HG02623 (cell line): ENCODE data around the gene PRKAG2.
"Not testable (repeated sequence)": the region's sequence is repeated elsewhere in the genome, so short reads cannot be mapped to it uniquely, and the experiment has no call there.

Experiments used
- ATAC-seq: cut with Tn5 transposase; IDR thresholded peaks from one replicate; pipeline ENCODE4 v1.9.1; 2021; ENCODE audit warnings: moderate library complexity; ENCODE audit not compliant: unreplicated experiment

The PRKAG2 gene

DNA sequence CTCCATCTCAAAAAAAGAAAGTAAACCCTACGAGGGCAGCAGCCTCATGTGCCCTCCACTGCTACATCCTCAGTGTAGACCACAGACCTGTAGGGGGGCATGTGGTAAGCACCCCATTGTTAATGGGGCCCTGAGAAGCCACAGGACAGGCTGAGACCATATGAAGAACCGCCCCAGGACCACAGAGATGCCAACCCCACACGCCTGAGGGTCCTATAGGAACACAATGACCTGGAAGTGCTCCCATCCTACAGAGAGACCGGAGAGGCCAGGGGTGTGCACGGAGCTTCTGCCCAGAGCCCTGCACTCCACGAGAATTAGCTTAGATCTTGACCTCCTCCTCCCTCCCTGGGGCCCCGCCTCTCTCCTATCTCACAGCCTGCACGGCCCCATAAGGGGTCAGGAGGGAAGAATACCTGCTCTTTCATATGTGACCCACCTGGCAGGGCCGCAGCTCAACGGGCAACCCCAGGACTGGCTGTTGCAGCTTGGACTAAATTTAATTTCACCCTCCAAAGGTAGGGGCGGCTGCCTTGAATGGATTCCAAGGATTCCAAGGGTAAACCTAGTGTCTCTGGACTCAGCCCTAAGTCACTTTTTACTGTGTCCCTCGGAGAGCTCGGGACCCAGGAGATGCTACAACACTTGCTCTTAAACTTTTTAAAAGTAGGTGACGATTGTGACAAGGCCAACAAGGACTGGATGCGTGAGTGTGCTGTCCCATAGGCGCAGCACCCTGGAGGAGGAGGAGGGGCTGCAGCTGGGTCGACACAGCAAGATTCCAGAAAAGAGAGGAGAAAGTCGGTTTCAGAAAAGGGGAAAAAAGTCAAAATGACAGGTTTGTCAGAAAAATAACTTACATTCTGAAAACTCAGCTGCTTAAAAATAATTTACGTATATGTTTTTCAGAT is 24.2 kb downstream of the PRKAG2 start:
- ATAC-seq = no peak

GRCh38 chr7:151851782-151852181 is 25.1 kb downstream of the PRKAG2 start:
- ATAC-seq = no peak

GRCh38 chr7:151851145-151851751 is 25.7 kb downstream of the PRKAG2 start:
- no peak for ATAC-seq

- ATAC-seq = no peak
Observed at GRCh38 chr7:151850491-151851124, 26.3 kb downstream of the PRKAG2 start.

- ATAC-seq = no peak
Observed at GRCh38 chr7:151849879-151850260, 27.0 kb downstream of the PRKAG2 start.

DNA sequence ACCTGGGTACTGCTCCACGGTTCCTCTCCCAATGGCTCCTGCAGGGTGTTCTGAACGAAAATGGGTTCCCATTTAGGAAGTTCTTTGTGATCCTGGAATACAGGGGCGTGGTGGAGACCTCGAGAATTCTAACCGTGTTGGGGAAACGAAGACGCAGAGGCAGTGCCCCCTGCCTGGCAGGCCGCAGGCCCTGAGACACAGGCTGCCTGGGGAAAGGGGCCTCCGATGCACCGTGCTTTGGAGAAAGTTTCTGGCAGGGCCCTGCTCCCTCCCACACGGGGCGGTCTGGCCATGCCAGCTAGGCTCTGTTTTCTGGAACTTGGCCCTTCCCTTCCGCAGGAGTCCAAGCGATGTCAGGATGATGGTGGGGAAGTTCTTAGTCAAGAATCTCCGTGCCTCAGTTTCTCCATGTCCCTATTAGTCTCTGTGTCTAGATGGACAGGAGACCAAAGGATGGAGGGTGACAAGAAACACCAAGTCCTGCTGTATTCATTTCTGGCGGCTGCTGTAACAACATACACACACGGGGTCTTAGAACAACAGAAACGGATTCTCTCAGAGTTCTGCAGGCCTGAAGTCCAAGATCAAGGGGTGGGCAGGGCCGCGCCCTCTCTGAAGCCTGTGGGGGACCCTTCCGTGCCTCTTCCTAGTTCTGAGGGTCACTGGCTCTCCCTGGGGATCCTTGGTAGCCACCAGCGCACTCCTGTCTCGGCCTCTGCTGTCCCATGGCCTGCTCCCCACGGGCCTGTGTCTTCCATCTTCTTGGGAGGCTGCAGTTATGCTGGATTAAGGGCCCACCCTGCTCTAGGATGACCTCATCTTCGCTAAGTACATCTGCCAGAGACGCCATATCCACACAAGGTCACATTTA is 27.7 kb downstream of the PRKAG2 start:
- no peak for ATAC-seq

- ATAC-seq = no peak
Observed at GRCh38 chr7:151847681-151848081, 29.2 kb downstream of the PRKAG2 start.

- ATAC-seq = no peak
Observed at GRCh38 chr7:151847136-151847535, 29.8 kb downstream of the PRKAG2 start.

DNA sequence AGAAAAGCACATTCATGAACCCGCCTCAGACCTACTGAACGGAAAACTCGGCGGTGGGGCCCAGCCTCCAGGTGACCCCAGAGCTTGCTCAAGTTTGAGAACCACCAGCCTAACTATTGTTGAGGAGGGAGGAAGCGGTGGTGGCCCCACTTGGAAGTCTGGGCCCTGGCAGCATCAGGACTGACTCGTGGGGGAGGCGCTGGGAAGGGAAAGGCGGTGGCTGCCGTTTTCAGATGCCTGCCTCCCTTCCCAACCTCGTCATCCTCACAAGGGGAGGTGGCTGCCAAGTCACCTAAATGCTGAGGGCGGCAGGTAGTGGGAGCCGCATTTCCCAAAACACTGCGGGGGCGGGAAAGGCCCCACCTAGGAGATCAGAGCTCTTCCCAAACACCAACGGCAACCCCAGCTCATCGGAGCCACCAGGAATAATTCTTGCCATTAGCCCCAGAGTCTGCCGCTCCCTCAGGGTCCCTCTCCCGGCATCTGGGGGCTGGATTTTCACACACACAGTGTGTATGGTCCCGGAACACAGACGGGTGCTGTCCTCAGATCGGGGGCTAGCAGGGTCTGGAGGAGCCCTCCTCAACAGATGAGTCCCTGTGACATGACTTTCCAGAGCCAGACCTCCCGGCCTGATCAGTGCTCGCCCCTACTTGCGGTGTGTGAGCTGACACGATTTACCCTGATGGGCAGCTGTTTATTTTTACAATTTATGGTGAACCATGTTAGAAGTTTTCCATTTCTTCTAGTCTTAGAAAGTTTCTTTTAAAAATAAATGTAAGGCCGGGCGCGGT is 31.3 kb downstream of the PRKAG2 start:
- no peak for ATAC-seq

DNA sequence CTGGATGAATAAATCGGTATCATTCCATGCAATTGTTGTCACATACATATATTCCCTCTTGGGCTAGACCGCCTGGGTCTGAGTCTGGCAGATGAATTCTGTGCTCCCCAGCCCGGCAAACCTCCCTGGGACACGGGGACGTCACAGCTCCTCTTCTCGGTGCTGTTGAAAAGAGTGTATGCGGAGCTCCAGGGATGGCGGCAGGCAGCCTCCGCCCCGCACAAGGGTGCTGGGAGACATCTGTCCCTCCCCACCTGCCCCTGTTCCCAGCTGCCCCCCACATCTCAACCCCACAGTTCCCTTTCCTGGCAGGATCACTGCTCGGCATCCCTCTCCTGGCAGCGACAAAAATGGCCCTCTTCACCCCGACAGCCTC is 32.1 kb downstream of the PRKAG2 start:
- ATAC-seq = no peak

DNA sequence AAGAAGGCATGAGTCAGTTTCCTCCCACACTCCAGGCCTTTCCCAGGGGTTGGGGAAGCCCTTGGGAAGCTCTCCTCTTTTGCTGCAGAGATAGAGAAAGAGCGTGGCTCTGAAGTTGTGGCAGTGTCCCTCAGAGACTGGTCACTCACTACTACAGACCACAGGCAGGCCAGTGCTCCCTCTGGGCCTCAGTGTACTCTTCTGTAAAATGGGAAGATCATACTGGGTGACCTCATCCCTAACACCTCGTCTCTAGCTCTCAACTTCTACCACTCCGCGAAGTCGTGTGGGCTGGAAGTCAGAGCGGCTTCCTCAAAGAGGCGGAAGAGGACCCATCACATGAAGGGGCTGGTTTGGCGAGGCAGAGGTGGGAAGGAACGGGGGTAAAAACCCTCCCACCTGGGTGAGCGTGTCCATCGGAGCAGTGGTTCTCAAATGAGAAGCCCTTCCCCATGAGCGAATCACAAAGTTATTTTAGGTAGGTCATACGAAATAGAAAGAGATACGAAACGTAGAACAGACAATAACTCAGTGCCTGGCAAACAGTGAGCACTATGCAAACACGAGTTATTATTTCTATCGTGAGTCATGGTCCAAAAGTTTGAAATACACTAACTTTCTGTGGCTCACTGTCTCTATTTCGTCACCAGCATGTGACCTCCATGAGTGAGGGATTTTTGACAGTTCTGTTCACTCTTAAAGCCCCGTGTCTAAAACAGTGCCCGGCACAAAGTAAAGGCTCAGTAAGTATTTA is 32.7 kb downstream of the PRKAG2 start:
- no peak for ATAC-seq

DNA sequence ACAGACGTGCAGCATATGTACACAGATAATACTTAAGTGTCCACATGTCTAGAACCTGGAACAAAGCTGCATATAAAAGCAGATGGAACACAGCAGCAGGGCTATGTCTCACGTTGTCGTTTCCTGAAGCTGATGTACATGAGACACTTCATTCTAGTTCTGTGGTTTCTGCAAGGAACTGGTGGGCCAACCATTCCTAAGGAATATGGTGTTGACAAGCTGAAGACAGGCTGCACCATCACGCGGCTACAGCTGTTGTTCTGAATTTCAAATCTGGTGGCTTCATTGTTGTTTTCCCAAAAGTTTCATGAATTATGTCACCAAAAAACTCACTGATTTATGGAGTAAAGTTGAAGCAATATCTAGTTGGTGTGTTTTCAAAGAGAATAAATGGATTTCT is 33.7 kb downstream of the PRKAG2 start:
- ATAC-seq = no peak

DNA sequence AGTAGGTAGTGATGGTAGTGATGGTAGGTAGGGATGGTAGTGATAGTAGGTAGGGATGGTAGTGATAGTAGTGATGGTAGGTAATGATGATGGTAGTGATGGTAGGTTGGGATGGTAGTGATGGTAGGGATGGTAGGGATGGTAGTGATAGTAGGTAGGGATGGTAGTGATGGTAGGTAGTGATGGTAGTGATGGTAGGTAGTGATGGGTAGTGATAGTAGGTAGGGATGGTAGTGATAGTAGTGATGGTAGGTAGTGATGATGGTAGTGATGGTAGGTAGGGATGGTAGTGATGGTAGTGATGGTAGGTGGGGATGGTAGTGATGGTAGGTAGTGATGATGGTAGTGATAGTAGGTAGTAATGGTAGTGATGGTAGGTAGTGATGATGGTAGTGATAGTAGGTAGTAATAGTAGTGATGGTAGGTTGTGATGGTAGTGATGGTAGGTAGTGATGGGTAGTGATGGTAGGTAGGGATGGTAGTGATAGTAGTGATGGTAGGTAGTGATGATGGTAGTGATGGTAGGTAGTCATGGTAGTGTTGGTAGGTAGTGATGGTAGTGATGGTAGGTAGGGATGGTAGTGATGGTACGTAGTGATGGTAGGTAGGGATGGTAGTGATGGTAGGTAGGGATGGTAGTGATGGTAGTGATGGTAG is 35.4 kb downstream of the PRKAG2 start:
- ATAC-seq = not testable (repeated sequence)

DNA sequence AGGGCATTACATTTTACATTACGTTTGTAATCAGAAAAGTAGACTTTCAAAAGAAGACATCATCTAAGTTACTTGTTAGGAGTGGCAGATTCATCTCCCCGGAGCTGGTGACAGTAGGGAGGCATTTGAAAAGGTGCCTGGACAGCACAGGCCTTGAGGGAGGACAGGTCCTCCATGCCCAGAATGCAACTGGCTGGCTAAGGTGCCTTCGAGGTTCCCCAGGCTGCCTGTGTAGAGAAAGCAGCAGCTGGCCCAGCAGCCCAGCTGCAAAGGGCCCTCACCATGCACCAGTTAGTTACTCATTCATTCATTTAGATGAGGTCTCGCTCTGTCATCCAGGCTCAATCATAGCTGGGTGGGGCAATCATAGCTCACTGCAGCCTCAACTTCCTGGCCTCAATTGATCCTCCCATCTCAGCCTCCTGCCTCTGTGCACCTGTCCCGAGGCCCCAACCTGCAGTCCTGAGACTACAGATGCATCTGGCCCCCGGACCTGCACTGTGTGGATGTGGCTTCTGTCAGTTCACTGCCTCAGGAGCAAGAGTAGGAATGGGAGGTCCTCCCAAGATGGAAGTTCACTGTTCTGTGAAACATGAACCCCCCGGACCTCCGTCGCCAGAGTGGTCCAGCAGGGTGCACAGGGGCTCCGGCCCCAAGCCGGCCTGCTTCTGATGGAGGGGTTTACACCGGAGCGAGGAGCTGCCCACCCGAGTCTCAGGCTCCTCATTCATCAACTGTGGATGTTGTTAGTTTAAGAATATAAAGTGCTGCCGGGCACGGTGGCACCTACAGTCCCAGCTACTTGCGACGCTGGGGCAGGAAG is 36.6 kb downstream of the PRKAG2 start:
- ATAC-seq = no peak

- no peak for ATAC-seq
Observed at GRCh38 chr7:151839451-151839921, 37.4 kb downstream of the PRKAG2 start.

- ATAC-seq = peak; percentile 48
Observed at GRCh38 chr7:151838861-151839381, 38.0 kb downstream of the PRKAG2 start.

DNA sequence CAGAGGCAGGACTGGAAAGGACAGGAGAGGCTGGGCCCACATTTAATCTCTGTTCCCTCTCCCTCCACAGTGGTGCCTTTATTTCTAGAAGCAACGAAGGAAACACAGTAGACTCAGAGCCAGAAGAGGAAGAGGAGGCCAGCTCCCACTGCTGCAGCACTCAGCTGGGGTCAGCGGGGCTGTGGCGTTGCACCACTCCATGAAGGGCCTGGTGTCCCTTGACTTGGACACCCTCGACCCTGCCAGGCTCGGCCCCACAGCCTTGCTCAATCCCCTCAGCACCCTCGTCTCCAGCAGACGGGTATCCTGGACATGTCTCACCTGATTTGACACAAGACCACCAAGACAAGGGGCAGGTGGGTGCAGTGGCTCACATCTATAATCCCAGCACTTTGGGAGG is 38.8 kb downstream of the PRKAG2 start:
- ATAC-seq = no peak
